GM20000 (cell line): ENCODE results near the gene C2orf74.
"Not testable (repeated sequence)": the region's sequence is repeated elsewhere in the genome, so short reads cannot be mapped to it uniquely, and the experiment has no call there.

Source experiments
- DNase-seq: peaks from one replicate; pipeline ENCODE4 v3.0.0; 2012; ENCODE audit warnings: low spot score
- TF ChIP-seq, protein P1 (sequence below): IDR thresholded peaks from 2 replicates; pipeline ENCODE4 v1.5.1; 2012; ENCODE audit warnings: mild to moderate bottlenecking, control low read depth; ENCODE audit errors: extremely low read depth, missing control alignments

C2orf74 gene

DNA sequence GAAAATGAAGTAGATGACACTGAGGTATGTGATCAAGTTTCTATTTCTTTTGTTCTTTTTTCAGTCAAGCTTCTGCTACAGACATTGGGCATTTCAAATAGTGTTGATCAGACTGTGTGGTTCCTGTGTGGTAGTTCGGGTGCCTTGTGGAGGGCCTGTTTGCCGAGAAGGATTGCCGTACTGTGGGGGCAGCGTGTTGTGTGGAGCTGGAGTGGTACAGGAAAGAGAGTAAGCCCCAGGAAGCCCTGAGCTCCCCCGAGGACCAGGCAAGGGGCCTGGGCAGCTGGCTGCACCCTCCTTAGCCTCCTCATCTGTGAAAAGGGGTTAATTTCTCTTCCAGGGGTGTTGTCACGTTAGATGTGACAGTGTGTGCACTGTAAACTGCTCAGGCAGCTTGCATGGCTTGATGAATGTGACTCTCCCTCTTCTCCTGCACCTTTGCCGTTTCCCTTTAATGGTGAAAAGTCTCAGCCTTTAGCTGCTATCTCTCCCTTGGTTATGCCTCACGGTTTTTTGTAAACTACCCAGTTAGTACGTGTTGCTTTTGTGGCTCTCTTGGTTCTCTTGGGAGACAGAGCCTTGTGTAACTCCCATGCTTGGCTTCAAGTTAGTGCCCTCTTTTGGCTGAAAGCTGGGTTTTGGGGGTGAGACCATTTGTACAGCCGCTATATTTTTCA lies 19.5 kb downstream of the C2orf74 start:
- no peak for DNase-seq
- TF ChIP-seq, protein P1, sequence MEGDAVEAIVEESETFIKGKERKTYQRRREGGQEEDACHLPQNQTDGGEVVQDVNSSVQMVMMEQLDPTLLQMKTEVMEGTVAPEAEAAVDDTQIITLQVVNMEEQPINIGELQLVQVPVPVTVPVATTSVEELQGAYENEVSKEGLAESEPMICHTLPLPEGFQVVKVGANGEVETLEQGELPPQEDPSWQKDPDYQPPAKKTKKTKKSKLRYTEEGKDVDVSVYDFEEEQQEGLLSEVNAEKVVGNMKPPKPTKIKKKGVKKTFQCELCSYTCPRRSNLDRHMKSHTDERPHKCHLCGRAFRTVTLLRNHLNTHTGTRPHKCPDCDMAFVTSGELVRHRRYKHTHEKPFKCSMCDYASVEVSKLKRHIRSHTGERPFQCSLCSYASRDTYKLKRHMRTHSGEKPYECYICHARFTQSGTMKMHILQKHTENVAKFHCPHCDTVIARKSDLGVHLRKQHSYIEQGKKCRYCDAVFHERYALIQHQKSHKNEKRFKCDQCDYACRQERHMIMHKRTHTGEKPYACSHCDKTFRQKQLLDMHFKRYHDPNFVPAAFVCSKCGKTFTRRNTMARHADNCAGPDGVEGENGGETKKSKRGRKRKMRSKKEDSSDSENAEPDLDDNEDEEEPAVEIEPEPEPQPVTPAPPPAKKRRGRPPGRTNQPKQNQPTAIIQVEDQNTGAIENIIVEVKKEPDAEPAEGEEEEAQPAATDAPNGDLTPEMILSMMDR: no peak

DNA sequence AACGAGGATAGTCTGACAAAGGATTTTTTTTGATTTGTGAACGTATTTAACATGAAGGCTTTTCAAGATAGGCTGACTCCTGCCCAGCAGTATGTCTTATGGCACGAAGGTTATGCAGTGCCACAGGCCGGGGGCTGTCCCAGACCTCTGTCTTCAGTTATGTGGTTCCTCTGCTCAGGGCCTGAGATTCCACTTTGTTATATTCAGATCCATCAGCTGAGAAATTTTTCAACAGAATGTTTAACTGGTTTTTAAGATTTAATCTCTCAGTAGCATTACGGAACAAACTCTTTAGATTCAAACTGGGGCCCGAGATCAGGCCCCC lies 20.0 kb downstream of the C2orf74 start:
- DNase-seq: no peak
- TF ChIP-seq, protein P1: no peak

DNA sequence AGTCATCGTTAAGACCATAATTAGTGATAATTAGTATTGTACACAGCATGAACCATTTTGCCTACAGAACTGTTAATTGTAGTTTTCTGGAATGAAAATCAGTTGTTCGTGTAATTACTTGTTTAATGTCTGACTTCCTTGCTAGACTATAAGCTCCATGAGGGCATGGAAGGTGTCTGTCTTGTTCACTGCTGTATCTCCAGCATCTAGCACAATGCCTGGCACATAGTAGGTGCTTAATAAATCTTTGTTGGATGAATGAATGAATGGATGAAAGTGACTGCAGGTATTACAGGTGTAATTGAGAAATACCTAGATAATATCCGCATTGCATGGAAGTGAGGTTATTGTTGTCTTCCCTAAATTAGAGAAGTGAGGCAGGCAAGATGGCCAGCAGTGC lies 21.8 kb downstream of the C2orf74 start:
- no peak for DNase-seq
- TF ChIP-seq, protein P1: no peak

DNA sequence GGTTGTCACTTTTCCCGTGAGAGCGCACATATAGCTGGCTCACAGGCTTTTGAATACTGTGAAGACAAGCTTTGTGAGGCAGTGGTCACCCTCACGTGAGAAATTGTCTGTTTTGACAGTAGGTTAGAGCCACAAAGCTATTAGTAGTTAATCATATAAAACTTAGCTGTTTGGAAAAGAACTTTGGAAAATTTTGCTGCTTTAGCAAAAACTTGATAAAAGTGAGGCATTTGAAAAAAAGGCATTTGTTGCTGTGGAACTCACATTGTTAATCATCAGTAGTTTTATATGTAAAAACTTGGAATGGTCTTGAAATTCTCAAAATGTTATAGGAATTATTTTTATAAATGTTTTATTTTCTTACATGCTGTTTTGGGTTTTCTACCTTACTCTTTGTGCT lies 22.3 kb downstream of the C2orf74 start:
- TF ChIP-seq, protein P1: no peak
- no peak for DNase-seq

DNA sequence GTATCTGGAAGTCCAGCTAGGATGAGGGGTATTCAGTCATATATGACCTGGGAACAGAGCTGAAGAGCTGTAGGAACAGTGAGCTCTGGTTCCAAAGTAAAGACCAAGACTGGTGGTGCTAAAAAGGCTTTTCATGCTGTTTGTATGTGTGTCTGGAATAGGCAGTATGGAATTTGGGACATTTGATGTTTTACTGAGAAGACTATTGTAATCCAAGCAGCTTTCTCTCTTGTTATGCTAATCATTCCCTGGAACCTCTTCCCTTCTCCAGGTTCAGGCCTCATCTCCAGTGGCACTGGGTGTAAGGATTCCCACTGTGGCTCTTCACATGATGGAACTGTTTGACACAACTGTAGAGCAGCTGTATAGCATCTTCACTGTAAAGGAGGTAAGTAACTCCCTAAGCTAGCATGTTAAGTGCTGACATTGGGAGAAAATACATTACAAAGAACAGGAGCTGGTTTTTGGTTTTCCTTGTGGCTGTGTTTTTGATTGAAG lies 23.3 kb downstream of the C2orf74 start:
- DNase-seq: no peak
- TF ChIP-seq, protein P1: no peak

DNA sequence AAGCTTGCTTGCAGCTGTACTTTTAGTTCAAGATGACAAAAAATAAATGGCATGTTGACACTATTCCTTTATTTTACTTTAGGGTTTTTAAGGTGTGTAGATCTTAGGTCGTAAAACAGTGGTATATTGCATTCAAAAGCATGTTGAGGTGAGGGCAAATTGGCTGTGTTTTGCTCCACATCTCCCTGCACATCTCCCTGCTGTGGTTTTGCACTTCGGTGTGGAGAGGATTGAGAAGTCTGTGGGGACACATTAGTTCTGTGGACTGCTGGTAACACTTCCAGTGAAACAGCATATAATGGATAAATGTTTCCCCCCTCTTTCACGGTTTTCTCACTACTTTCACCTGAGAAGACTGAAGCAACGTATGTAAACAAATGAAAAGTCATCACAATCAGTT lies 25.1 kb downstream of the C2orf74 start:
- DNase-seq: no peak
- TF ChIP-seq, protein P1: no peak

DNA sequence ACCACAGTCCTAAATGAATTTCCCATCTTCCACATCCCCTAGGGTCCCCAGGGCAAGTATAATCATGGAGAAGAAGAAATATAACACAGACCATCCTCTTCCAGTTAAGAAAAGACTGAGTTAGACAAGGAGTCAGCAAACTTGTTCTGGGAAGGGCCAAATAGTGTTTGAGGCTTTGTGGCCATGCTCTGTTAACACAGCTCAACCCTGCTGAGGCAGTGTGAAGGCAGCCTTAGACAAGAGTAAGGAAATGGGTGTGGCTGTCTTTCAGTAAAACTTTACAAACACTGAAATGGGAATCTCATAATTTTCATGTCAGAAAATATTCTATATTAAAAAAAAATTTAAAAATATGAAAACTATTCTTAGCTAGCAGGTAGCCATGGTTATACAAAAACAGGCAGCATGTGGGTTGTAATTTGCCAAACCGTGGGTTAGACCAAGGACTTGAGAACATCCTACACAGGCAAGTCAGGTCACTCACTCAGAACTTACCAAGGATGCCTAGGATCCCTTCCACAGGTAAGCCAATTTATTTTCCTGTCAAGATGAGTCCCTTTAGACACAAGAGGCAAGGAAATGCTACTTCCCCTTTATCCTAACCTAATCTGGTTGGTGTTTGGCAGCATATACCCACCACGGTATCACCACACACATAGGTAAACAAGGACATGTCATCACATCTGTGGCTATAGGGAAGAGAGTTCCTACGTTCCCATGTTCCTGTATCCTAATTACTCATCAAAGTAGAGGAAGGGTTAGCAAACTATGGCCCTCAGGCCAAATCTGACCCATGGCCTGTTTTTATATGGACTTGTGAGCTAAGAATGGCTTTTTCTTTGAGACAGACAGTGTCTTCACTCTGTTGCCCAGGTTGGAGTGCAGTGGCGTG lies 31.9 kb downstream of the C2orf74 start:
- TF ChIP-seq, protein P1: no peak
- DNase-seq: no peak

DNA sequence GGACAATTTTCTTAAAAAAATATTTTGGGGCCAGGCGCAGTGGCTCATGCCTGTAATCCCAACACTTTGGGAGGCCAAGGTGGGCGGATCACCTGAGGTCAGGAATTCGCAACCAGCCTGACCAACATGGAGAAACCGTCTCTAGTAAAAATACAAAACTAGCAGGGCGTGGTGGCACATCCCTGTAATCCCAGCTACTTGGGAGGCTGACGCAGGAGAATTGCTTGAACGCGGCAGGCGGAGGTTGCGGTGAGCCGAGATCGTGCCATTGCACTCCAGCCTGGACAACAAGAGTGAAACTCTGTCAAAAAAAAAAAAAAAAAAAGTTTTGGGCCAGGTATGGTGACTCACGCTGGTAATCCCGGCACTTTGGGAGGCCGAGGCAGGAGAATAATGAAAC lies 32.7 kb downstream of the C2orf74 start:
- DNase-seq: not testable (repeated sequence)
